ENCODE results near the gene EI24.
"Not testable (repeated sequence)": the region's sequence is repeated elsewhere in the genome, so short reads cannot be mapped to it uniquely, and the experiment has no call there.

EI24 gene

GRCh38 chr11:125568970-125569914 is at the start of gene EI24:
Gene EI24 (plus strand): TSS chr11:125569477. CDS start chr11:125572528, 3,051 bp downstream.
- DNase-seq = peak; percentile 92

GRCh38 chr11:125519860-125520834 is 49.1 kb upstream of the EI24 start:
- DNase-seq = no peak

GRCh38 chr11:125525303-125525702 is 44.0 kb upstream of the EI24 start:
- DNase-seq = no peak

- DNase-seq = no peak
These were observed 36.6 kb upstream of the EI24 start for GRCh38 chr11:125532668-125533067.

GRCh38 chr11:125535585-125535984 is 33.7 kb upstream of the EI24 start:
- DNase-seq = no peak

- not testable (repeated sequence) for DNase-seq
These were observed 32.4 kb upstream of the EI24 start for GRCh38 chr11:125536834-125537233.

GRCh38 chr11:125542709-125543108 is 26.6 kb upstream of the EI24 start:
- no peak for DNase-seq

GRCh38 chr11:125550780-125551179 is 18.5 kb upstream of the EI24 start:
- no peak for DNase-seq

- no peak for DNase-seq
These were observed 17.4 kb upstream of the EI24 start for GRCh38 chr11:125551835-125552342.

- DNase-seq = no peak
These were observed 16.4 kb upstream of the EI24 start for GRCh38 chr11:125552927-125553326.

- DNase-seq = no peak
These were observed 15.9 kb upstream of the EI24 start for GRCh38 chr11:125553357-125553756.

- no peak for DNase-seq
These were observed 15.2 kb upstream of the EI24 start for GRCh38 chr11:125554038-125554437.

GRCh38 chr11:125559888-125560287 is 9.4 kb upstream of the EI24 start:
- no peak for DNase-seq

- DNase-seq = no peak
These were observed 7.4 kb upstream of the EI24 start for GRCh38 chr11:125561924-125562323.

- no peak for DNase-seq
These were observed 6.8 kb upstream of the EI24 start for GRCh38 chr11:125562430-125562829.

GRCh38 chr11:125564357-125564756 is 4.9 kb upstream of the EI24 start:
- no peak for DNase-seq

GRCh38 chr11:125566235-125566634 is 3.0 kb upstream of the EI24 start:
- DNase-seq = no peak

- no peak for DNase-seq
These were observed 791 bp downstream of the EI24 start for GRCh38 chr11:125569915-125570621.

- DNase-seq = no peak
These were observed 1.7 kb downstream of the EI24 start for GRCh38 chr11:125570952-125571351.

- DNase-seq = no peak
These were observed 3.6 kb downstream of the EI24 start for GRCh38 chr11:125572916-125573315.

- not testable (repeated sequence) for DNase-seq
These were observed 7.9 kb downstream of the EI24 start for GRCh38 chr11:125577181-125577580.

GRCh38 chr11:125578783-125579182 is 9.5 kb downstream of the EI24 start:
- DNase-seq = no peak

- DNase-seq = no peak
These were observed 10.5 kb downstream of the EI24 start for GRCh38 chr11:125579811-125580210.
